SH-SY5Y (cell line): ENCODE results near the gene TAF1B.

Experiments
- GATA2 ChIP-seq: IDR thresholded peaks from 2 replicates; pipeline ENCODE4 v1.6.1; 2011; ENCODE audit warnings: mild to moderate bottlenecking, low read depth, low read length
- GATA3 ChIP-seq: IDR thresholded peaks from 2 replicates; pipeline ENCODE4 v1.6.1; 2011; ENCODE audit warnings: low read depth, mild to moderate bottlenecking, low read length, moderate library complexity

GRCh38 chr2:9818097-9818496 is 25.2 kb upstream of the TAF1B start:
- no peak for TF ChIP-seq GATA2
- TF ChIP-seq GATA3: no peak
